Activated gamma-delta T cell treated with anti-CD3 and anti-CD28 coated beads, Interleukin-2, amount 50 U/mL, for 16 hours (primary cell): Measurements from ENCODE around the gene CCNA2.

Experiments
- DNase-seq: peaks from one replicate; pipeline ENCODE4 v3.0.0-alpha.2; 2020; ENCODE audit warnings: low read depth

Gene CCNA2

GRCh38 chr4:121801715-121802075, 22.0 kb downstream of the CCNA2 start:
- no peak for DNase-seq

- DNase-seq, result peak; percentile 91
Observed at GRCh38 chr4:121800961-121801714, 22.5 kb downstream of the CCNA2 start, which contains the start of gene EXOSC9. EXOSC9 (plus strand) TSS chr4:121801323; CDS start chr4:121801425, 102 bp downstream.

- no peak for DNase-seq
Observed at GRCh38 chr4:121800638-121800960, 23.1 kb downstream of the CCNA2 start.

GRCh38 chr4:121799867-121800501, 23.7 kb downstream of the CCNA2 start:
- no peak for DNase-seq

- DNase-seq, result no peak
Observed at GRCh38 chr4:121799208-121799823, 24.4 kb downstream of the CCNA2 start.

GRCh38 chr4:121796283-121796682, 27.4 kb downstream of the CCNA2 start:
- no peak for DNase-seq

GRCh38 chr4:121794505-121795188, 29.0 kb downstream of the CCNA2 start:
- DNase-seq, result no peak

- DNase-seq, result no peak
Observed at GRCh38 chr4:121792966-121793365, 30.7 kb downstream of the CCNA2 start.

- no peak for DNase-seq
Observed at GRCh38 chr4:121791481-121791880, 32.2 kb downstream of the CCNA2 start.

- DNase-seq, result no peak
Observed at GRCh38 chr4:121790976-121791375, 32.7 kb downstream of the CCNA2 start.

GRCh38 chr4:121789960-121790829, 33.5 kb downstream of the CCNA2 start:
- no peak for DNase-seq

- no peak for DNase-seq
Observed at GRCh38 chr4:121789455-121789854, 34.2 kb downstream of the CCNA2 start.

- no peak for DNase-seq
Observed at GRCh38 chr4:121788896-121789295, 34.8 kb downstream of the CCNA2 start.

GRCh38 chr4:121786221-121786620, 37.5 kb downstream of the CCNA2 start:
- DNase-seq, result no peak

- no peak for DNase-seq
Observed at GRCh38 chr4:121785479-121785878, 38.2 kb downstream of the CCNA2 start.

GRCh38 chr4:121784975-121785374, 38.7 kb downstream of the CCNA2 start:
- DNase-seq, result no peak

- DNase-seq, result no peak
Observed at GRCh38 chr4:121784401-121784800, 39.3 kb downstream of the CCNA2 start.

GRCh38 chr4:121783210-121783609, 40.5 kb downstream of the CCNA2 start:
- no peak for DNase-seq

- no peak for DNase-seq
Observed at GRCh38 chr4:121778991-121779628, 44.6 kb downstream of the CCNA2 start.

GRCh38 chr4:121777625-121778024, 46.1 kb downstream of the CCNA2 start:
- DNase-seq, result no peak
